ENCODE measurements around the gene FAM200B.
A peak's percentile ranks its signal among the peaks of the same experiment; 100 is the strongest.

Gene FAM200B

DNA sequence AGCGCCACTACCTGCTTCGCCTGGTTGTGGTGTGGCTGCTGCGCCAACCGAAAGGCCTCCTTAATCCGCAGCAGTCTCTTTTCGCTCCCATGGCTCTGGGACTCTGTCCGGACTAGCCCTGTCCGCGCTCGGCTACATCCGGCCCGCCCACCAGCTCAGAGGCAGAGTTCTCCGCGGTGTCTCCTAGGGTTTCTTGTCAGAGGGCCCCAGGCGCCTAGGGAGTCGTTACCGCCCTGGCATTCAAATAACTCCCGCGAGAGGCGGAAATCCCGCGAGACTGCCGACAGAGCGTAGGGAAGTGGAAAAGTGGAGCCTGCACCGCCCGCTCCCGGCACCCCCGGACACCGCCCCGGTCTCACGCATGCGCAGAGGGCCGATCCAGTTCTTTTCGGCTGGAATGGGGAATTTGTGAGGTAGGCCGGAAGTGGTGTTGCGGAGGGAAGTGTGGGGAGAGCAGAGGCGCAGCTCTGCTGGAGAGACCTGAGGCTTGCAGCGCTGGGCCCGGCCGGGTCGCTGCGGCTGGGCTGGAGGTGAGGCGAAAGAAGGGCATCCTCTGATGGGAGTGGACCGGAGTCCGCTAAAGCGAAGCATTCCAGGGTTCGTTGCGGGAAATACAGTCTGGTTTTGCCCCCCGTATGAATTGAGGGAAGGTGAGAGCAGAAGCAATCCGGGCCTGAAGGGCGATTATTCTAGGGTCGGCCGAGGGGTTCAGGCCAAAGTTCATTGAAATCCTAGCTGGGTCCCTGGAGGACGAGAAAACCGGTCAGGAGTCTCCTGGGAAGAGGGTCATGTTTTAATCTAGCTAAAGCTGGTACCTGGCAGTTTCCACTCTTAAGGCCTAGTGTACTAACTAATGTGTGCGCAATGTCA lies at the start of gene FAM200B:
Gene FAM200B (plus strand): TSS at position 456 of the 870 bp plus-strand sequence. CDS start 5,151 bp downstream, outside the sequence.
- Histone ChIP-seq H3K4me1 (ENCODE audit: insufficient read depth, insufficient read length) (no peaks in the 10 kb centered on the region), H3K27me3 (ENCODE audit: insufficient read depth, insufficient read length) (no peaks in the 10 kb centered on the region), H3K9me3 (ENCODE audit: insufficient read depth, low read length) (peaks cover 22% of the 10 kb centered on the region), H3K4me3 (ENCODE audit: insufficient read length, low read depth) (peak within 1 kb of the TSS; percentile 89), H3K36me3 (ENCODE audit: insufficient read depth, insufficient read length, low read length) (peaks cover 54% of the 10 kb centered on the region), H3K9ac (ENCODE audit: insufficient read length, low read depth) (peak within 1 kb of the TSS; percentile 99)
- DNase-seq (ENCODE audit: low read depth, low spot score) = peak; percentile 98
- no peak for TF ChIP-seq YY1 (IDR thresholded peaks at IDR 0.05; ENCODE audit: insufficient read depth, insufficient read length)
- no peak for TF ChIP-seq ZNF274 (IDR thresholded peaks at IDR 0.05; ENCODE audit: low read depth, low read length)
- TF ChIP-seq SUZ12 (IDR thresholded peaks at IDR 0.05; ENCODE audit: extremely low read depth, insufficient read depth, insufficient read length) = no peak

DNA sequence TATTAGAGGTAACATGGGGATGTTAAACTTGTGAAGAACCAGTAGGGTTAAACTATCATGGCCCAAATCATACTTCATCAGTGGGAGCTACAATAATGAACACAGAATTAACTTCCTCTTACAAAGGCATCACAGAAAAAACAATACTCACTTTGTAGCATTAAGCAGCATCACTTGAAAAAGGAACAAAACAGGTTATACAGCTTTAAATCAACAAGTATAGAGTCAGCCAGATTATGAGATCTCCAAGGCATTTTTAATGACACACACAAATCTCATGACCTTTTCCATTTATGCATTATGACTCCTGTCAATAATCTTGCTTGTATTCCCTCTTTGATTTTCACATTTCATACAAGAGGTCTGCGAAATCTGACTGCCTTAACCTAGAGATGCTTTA lies 44.8 kb upstream of the FAM200B start:
- H3K4me1 ChIP-seq (ENCODE audit: insufficient read depth, insufficient read length) = no peaks in the 10 kb centered on the region
- no peak for DNase-seq (ENCODE audit: low read depth, low spot score)
- H3K9ac ChIP-seq (ENCODE audit: insufficient read length, low read depth) = no peak overlapping the region
- H3K9me3 ChIP-seq (ENCODE audit: insufficient read depth, low read length) = no peaks in the 10 kb centered on the region
- peaks cover 68% of the 10 kb centered on the region for H3K36me3 ChIP-seq (ENCODE audit: insufficient read depth, insufficient read length, low read length)
- TF ChIP-seq ZNF274 (IDR thresholded peaks at IDR 0.05; ENCODE audit: low read depth, low read length) = no peak
- no peak for TF ChIP-seq YY1 (IDR thresholded peaks at IDR 0.05; ENCODE audit: insufficient read depth, insufficient read length)
- TF ChIP-seq SUZ12 (IDR thresholded peaks at IDR 0.05; ENCODE audit: extremely low read depth, insufficient read depth, insufficient read length) = no peak
- no peak overlapping the region for H3K4me3 ChIP-seq (ENCODE audit: insufficient read length, low read depth)
- H3K27me3 ChIP-seq (ENCODE audit: insufficient read depth, insufficient read length) = no peaks in the 10 kb centered on the region

DNA sequence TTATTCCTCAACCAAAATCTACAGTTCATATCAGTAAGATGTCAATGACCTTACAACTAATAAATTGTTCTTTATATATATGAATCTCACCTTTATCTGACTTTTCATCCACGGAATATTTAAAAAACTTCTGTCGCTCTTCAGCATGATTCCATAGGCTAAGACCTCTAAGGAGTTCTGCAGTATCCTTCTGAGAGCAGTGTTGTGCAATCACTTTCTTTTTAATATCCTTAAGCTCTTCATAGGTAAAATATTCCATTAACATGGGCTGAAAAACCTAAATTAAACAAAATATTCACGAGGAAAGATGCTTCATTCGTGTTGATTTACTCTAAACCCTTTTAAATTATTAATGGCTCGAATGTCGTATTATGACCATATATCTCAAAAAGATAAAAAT lies 43.2 kb upstream of the FAM200B start:
- peaks cover 72% of the 10 kb centered on the region for H3K36me3 ChIP-seq (ENCODE audit: insufficient read depth, insufficient read length, low read length)
- TF ChIP-seq SUZ12 (IDR thresholded peaks at IDR 0.05; ENCODE audit: extremely low read depth, insufficient read depth, insufficient read length) (no peak), YY1 (IDR thresholded peaks at IDR 0.05; ENCODE audit: insufficient read depth, insufficient read length) (no peak)

DNA sequence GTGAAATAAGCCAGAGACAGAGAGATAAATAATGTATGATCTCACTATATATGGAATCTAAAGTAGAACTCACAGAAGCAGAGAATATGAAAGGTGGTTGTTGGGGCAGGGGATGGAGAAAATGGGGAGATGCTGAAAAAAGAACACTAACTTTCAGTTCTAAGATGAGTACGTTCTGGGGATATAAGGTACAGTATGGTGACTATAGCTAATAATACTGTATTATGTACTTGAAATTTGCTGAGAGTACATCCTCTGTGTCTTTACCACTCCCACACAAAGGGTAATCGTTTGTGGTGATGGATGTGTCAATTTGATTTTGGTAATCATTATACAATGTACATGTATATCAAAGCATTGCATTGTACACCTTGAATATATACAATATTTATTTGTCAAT lies 33.0 kb upstream of the FAM200B start:
- Histone ChIP-seq H3K9ac (ENCODE audit: insufficient read length, low read depth) (no peak overlapping the region), H3K27me3 (ENCODE audit: insufficient read depth, insufficient read length) (no peaks in the 10 kb centered on the region), H3K4me3 (ENCODE audit: insufficient read length, low read depth) (no peak overlapping the region), H3K4me1 (ENCODE audit: insufficient read depth, insufficient read length) (no peaks in the 10 kb centered on the region), H3K36me3 (ENCODE audit: insufficient read depth, insufficient read length, low read length) (peaks cover 11% of the 10 kb centered on the region), H3K9me3 (ENCODE audit: insufficient read depth, low read length) (no peaks in the 10 kb centered on the region)
- DNase-seq (ENCODE audit: low read depth, low spot score) = no peak
- no peak for TF ChIP-seq YY1 (IDR thresholded peaks at IDR 0.05; ENCODE audit: insufficient read depth, insufficient read length)
- no peak for TF ChIP-seq SUZ12 (IDR thresholded peaks at IDR 0.05; ENCODE audit: extremely low read depth, insufficient read depth, insufficient read length)
- no peak for TF ChIP-seq ZNF274 (IDR thresholded peaks at IDR 0.05; ENCODE audit: low read depth, low read length)

More for the DNA sequence above, 43.2 kb upstream of the FAM200B start:
- no peaks in the 10 kb centered on the region for H3K9me3 ChIP-seq (ENCODE audit: insufficient read depth, low read length)
- no peak overlapping the region for H3K4me3 ChIP-seq (ENCODE audit: insufficient read length, low read depth)
- no peak for DNase-seq (ENCODE audit: low read depth, low spot score)
- no peak overlapping the region for H3K9ac ChIP-seq (ENCODE audit: insufficient read length, low read depth)
- H3K27me3 ChIP-seq (ENCODE audit: insufficient read depth, insufficient read length) = no peaks in the 10 kb centered on the region
- H3K4me1 ChIP-seq (ENCODE audit: insufficient read depth, insufficient read length) = no peaks in the 10 kb centered on the region

DNA sequence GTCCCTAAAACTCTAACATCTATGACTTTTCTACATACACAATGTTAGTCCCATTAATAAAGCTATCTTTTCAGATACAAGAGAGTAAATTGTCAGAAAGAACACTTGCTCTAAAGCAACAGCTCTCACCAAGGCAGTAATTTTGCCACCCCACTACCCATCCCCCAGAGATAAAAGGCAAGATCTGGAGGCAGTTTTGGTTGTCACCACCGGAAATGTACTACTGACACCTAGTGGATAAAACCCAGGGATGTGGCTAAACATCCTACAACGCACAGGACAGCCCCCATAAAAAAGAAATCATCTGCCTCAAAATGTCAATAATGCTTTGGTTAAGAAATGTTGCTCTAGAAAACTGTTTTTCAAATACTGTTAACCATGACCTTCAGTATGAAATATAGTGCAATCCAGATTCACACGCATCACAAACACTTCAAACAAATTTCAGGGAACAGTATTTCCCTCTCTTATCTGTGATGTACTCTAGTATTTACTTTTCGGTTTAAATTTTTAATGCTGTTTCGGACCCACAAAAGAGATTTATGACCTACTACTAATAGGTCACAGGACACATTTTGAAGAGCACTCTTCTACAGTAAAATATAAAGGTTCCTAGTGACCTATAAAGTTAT lies 31.6 kb upstream of the FAM200B start:
- Histone ChIP-seq H3K27me3 (ENCODE audit: insufficient read depth, insufficient read length) (no peaks in the 10 kb centered on the region), H3K4me3 (ENCODE audit: insufficient read length, low read depth) (no peak overlapping the region), H3K4me1 (ENCODE audit: insufficient read depth, insufficient read length) (no peaks in the 10 kb centered on the region), H3K36me3 (ENCODE audit: insufficient read depth, insufficient read length, low read length) (peaks cover 7% of the 10 kb centered on the region), H3K9ac (ENCODE audit: insufficient read length, low read depth) (no peak overlapping the region), H3K9me3 (ENCODE audit: insufficient read depth, low read length) (no peaks in the 10 kb centered on the region)
- TF ChIP-seq YY1 (IDR thresholded peaks at IDR 0.05; ENCODE audit: insufficient read depth, insufficient read length) = no peak
- TF ChIP-seq ZNF274 (IDR thresholded peaks at IDR 0.05; ENCODE audit: low read depth, low read length) = no peak
- no peak for TF ChIP-seq SUZ12 (IDR thresholded peaks at IDR 0.05; ENCODE audit: extremely low read depth, insufficient read depth, insufficient read length)
- DNase-seq (ENCODE audit: low read depth, low spot score) = peak; percentile 43

DNA sequence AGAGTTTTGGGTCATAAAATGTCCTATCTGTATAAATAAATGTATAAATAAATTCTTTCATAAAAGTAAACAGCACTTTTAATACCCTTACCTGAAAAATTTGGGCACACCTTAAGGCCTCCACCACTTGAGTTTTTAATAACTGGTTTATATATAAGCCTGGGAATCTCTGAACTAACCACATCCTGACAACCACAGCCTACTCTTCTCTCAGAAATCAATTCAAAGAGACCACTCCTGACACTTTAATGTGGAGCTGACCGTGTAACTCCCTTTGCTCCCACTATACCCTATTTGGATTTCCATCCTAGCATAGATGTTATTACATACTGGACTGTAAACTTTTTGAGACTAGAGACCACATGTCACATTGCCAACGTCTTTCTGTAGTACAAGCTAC lies 30.0 kb upstream of the FAM200B start:
- H3K4me3 ChIP-seq (ENCODE audit: insufficient read length, low read depth) = no peak overlapping the region
- no peaks in the 10 kb centered on the region for H3K9me3 ChIP-seq (ENCODE audit: insufficient read depth, low read length)
- DNase-seq (ENCODE audit: low read depth, low spot score) = no peak
- H3K4me1 ChIP-seq (ENCODE audit: insufficient read depth, insufficient read length) = no peaks in the 10 kb centered on the region
- H3K27me3 ChIP-seq (ENCODE audit: insufficient read depth, insufficient read length) = no peaks in the 10 kb centered on the region
- H3K36me3 ChIP-seq (ENCODE audit: insufficient read depth, insufficient read length, low read length) = peaks cover 7% of the 10 kb centered on the region
- TF ChIP-seq ZNF274 (IDR thresholded peaks at IDR 0.05; ENCODE audit: low read depth, low read length) (no peak), SUZ12 (IDR thresholded peaks at IDR 0.05; ENCODE audit: extremely low read depth, insufficient read depth, insufficient read length) (no peak), YY1 (IDR thresholded peaks at IDR 0.05; ENCODE audit: insufficient read depth, insufficient read length) (no peak)
- no peak overlapping the region for H3K9ac ChIP-seq (ENCODE audit: insufficient read length, low read depth)

DNA sequence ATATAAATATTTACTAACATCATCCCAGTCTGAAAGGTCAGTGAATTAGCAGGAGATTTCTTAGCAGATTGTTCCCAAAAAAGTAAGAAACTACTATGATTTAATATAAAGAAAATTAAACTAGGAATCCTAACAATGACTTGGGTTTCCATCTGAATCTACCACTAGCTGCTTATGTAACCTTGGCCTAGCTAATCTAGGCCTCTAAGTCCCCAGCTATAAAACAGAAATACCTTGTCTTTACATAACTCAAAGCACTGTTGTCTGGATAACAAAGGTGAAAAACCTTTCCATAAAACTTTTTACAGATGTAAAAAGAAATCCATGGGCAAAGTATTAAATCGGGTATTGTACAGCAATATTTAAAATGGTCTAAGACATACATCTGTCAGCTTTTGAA lies 29.4 kb upstream of the FAM200B start:
- no peak overlapping the region for H3K9ac ChIP-seq (ENCODE audit: insufficient read length, low read depth)

More for the DNA sequence above, 29.4 kb upstream of the FAM200B start:
- peaks cover 7% of the 10 kb centered on the region for H3K36me3 ChIP-seq (ENCODE audit: insufficient read depth, insufficient read length, low read length)
- DNase-seq (ENCODE audit: low read depth, low spot score) = no peak
- H3K27me3 ChIP-seq (ENCODE audit: insufficient read depth, insufficient read length) = no peaks in the 10 kb centered on the region
- no peaks in the 10 kb centered on the region for H3K4me1 ChIP-seq (ENCODE audit: insufficient read depth, insufficient read length)
- H3K9me3 ChIP-seq (ENCODE audit: insufficient read depth, low read length) = no peaks in the 10 kb centered on the region
- TF ChIP-seq YY1 (IDR thresholded peaks at IDR 0.05; ENCODE audit: insufficient read depth, insufficient read length) (no peak), SUZ12 (IDR thresholded peaks at IDR 0.05; ENCODE audit: extremely low read depth, insufficient read depth, insufficient read length) (no peak)
- H3K4me3 ChIP-seq (ENCODE audit: insufficient read length, low read depth) = no peak overlapping the region
